K562 (cell line): Measurements from ENCODE around the gene IL17A. TPM values are rescaled to one million over a fixed set of nuclear protein-coding genes. Genes with fewer than 3 reads are reported as not detected.

ENCODE experiments used
- ATAC-seq: fragments of 200-7000 bp; cut with Tn5 transposase; 3 replicates; pipeline ENCODE4 v1.9.1; 2020; ENCODE audit warnings: moderate library complexity
- BruUV-seq: library from RNA; stranded (reverse); fragments of 400-500 nt; replicated peaks from 2 replicates; lab custom pipeline; 2021; lab: Mats Ljungman, UMichigan
- CTCF ChIA-PET: fragments of 300-600 bp; formaldehyde crosslinking; extraction: SDS; loops from one replicate; lab custom pipeline; 2021; ENCODE audit warnings: low intra/inter-chr PET ratio; lab: Yijun Ruan, JAX
- POLR2A ChIA-PET: fragments of 300-600, 350-650 bp; sonication (Branson Sonifier 250); formaldehyde crosslinking; extraction: SDS; loops from one replicate; lab custom pipeline; 2021; ENCODE audit warnings: antibody characterized with exemption, inconsistent platforms; lab: Yijun Ruan, JAX
- DNase-seq, 4 experiments: peaks; one replicate each; pipeline versions ENCODE4 v3.0.0 to v3.0.0-alpha.2; 2011 to 2018; ENCODE audit warnings: low spot score in 3 of 4, mixed read lengths in 3 of 4; ENCODE audit errors: extremely low read depth in 1 of 4
- FAIRE-seq: peaks from 2 replicates; lab custom pipeline; 2011; peaks lifted over from hg19 to GRCh38; lab: Jason Lieb, UNC
- H2AFZ ChIP-seq: 2 replicates; pipeline ENCODE4 v1.6.0; 2011; ENCODE audit warnings: low read depth, low read length, control low read depth, inconsistent platforms
- H3K27ac ChIP-seq: fragments of 200-600 bp; 3 replicates; pipeline ENCODE4 v1.8.0; 2011; ENCODE audit warnings: low read depth, mild to moderate bottlenecking, control low read depth, inconsistent platforms, low read length, moderate library complexity, mixed read lengths; ENCODE audit errors: extremely low read depth
- H3K27me3 ChIP-seq, 2 experiments: fragments of 300-600 bp in 1 of 2; 2 replicates in 1 of 2; 3 replicates in 1 of 2; pipeline versions ENCODE4 v1.6.0 to v1.8.0; 2011; ENCODE audit warnings: inconsistent platforms in 2 of 2, low read length in 2 of 2, mild to moderate bottlenecking in 1 of 2, mixed read lengths in 1 of 2, moderate library complexity in 1 of 2; ENCODE audit not compliant: control insufficient read depth in 2 of 2, insufficient read depth in 2 of 2
- H3K36me3 ChIP-seq: fragments of 300-600 bp; 3 replicates; pipeline ENCODE4 v1.8.0; 2011; ENCODE audit warnings: mild to moderate bottlenecking, low read length, inconsistent platforms; ENCODE audit not compliant: control insufficient read depth, insufficient read depth
- H3K4me1 ChIP-seq, 2 experiments: fragments of 200-600 bp in 1 of 2; replicated peaks in 1 of 2; 2 replicates in 1 of 2; 3 replicates in 1 of 2; pipeline versions ENCODE4 v1.5.1 to v1.8.0; 2011; ENCODE audit warnings: inconsistent platforms in 2 of 2, low read length in 2 of 2, mild to moderate bottlenecking in 1 of 2, mixed read lengths in 1 of 2, moderate library complexity in 1 of 2; ENCODE audit not compliant: control insufficient read depth in 2 of 2, insufficient read depth in 2 of 2
- H3K4me2 ChIP-seq: 2 replicates; pipeline ENCODE4 v1.6.1; 2011; ENCODE audit warnings: low read length, control low read depth, inconsistent platforms, mixed read lengths; ENCODE audit not compliant: insufficient read depth
- H3K4me3 ChIP-seq: fragments of 200-600 bp; sonication (generic), shearing (Covaris generic); 2 replicates; pipeline ENCODE4 v1.5.1; 2016; ENCODE audit warnings: control low read depth, inconsistent platforms
- H3K79me2 ChIP-seq: fragments of 200-600 bp; 3 replicates; pipeline ENCODE4 v1.8.0; 2011; ENCODE audit warnings: low read length, inconsistent platforms; ENCODE audit not compliant: control insufficient read depth, insufficient read depth
- H3K9ac ChIP-seq, 2 experiments: 2 replicates each; pipeline versions ENCODE4 v1.6.0 to v1.6.1; 2011; ENCODE audit warnings: low read depth in 2 of 2, low read length in 2 of 2, control low read depth in 1 of 2, inconsistent platforms in 1 of 2, mild to moderate bottlenecking in 1 of 2, mixed read lengths in 1 of 2; ENCODE audit not compliant: insufficient read depth in 1 of 2
- H3K9me1 ChIP-seq: one replicate; pipeline ENCODE4 v1.6.0; 2011; ENCODE audit warnings: inconsistent platforms, mild to moderate bottlenecking, low read length, moderate library complexity; ENCODE audit not compliant: control insufficient read depth, insufficient read depth
- H3K9me3 ChIP-seq: replicated peaks from 2 replicates; pipeline ENCODE4 v1.5.1; 2011; ENCODE audit warnings: low read depth, low read length, inconsistent platforms; ENCODE audit not compliant: control insufficient read depth, insufficient read depth
- H4K20me1 ChIP-seq: replicated peaks from 2 replicates; pipeline ENCODE4 v1.6.1; 2011; ENCODE audit warnings: low read length, inconsistent platforms, mixed read lengths; ENCODE audit not compliant: control insufficient read depth, insufficient read depth
- ARID3A ChIP-seq: IDR thresholded peaks from 2 replicates; pipeline ENCODE4 v1.6.1; 2012; ENCODE audit warnings: low read depth, low read length, improper control_type of control experiment, borderline replicate concordance
- BRCA1 ChIP-seq, 2 experiments: fragments of 450-650 bp in 1 of 2; sonication (generic) in 1 of 2; formaldehyde crosslinking in 1 of 2; IDR thresholded peaks; 2 replicates each; pipeline versions ENCODE4 v1.5.0 to v1.6.1; 2017 to 2020; ENCODE audit warnings: mild to moderate bottlenecking in 1 of 2, missing genetic modification reagents in 1 of 2
- DEAF1 ChIP-seq: fragments of 450-650 bp; formaldehyde crosslinking; IDR thresholded peaks from 2 replicates; pipeline ENCODE4 v1.4.0; 2020; ENCODE audit warnings: mild to moderate bottlenecking, moderate library complexity
- EWSR1 ChIP-seq: fragments of 450-650 bp; IDR thresholded peaks from 2 replicates; pipeline ENCODE4 v1.6.1; 2018; ENCODE audit warnings: borderline replicate concordance, mild to moderate bottlenecking, low read depth, moderate library complexity; ENCODE audit not compliant: partially characterized antibody
- HMGN3 ChIP-seq: IDR thresholded peaks from 2 replicates; pipeline ENCODE4 v1.6.1; 2011; ENCODE audit warnings: borderline replicate concordance, low read depth, mild to moderate bottlenecking, mixed read lengths, low read length; ENCODE audit not compliant: insufficient read length; ENCODE audit errors: extremely low read depth
- MCM2 ChIP-seq: fragments of 450-650 bp; IDR thresholded peaks from 2 replicates; pipeline ENCODE4 v1.6.1; 2017; ENCODE audit warnings: low read depth, mild to moderate bottlenecking
- NKRF ChIP-seq: fragments of 450-650 bp; IDR thresholded peaks from 2 replicates; pipeline ENCODE4 v1.6.1; 2016; ENCODE audit warnings: borderline replicate concordance
- NR4A1 ChIP-seq, 2 experiments: fragments of 250-450 bp in 1 of 2; fragments of 450-650 bp in 1 of 2; sonication (Bioruptor Pico) in 1 of 2; IDR thresholded peaks; 2 replicates each; pipeline versions ENCODE4 v1.4.0 to v1.6.1; 2016 to 2020; ENCODE audit warnings: mild to moderate bottlenecking in 2 of 2, missing compliant biosample characterization in 1 of 2, missing genetic modification characterization in 1 of 2, moderate library complexity in 1 of 2
- SREBF1 ChIP-seq: fragments of 150-350 bp; IDR thresholded peaks from 2 replicates; pipeline ENCODE4 v1.6.1; 2014; ENCODE audit warnings: antibody characterized with exemption, low read depth, low read length, borderline replicate concordance
- TEAD2 ChIP-seq: fragments of 450-650 bp; IDR thresholded peaks from 2 replicates; pipeline ENCODE4 v1.6.1; 2016; ENCODE audit warnings: missing genetic modification characterization, control low read depth, missing compliant biosample characterization
- USF1 ChIP-seq: sonication (generic); formaldehyde crosslinking; IDR thresholded peaks from 2 replicates; pipeline ENCODE4 v1.9.0; 2022; ENCODE audit warnings: mild to moderate bottlenecking, missing genetic modification reagents
- ZNF224 ChIP-seq: sonication (generic); formaldehyde crosslinking; IDR thresholded peaks from 2 replicates; pipeline ENCODE4 v1.8.0; 2022; ENCODE audit warnings: mild to moderate bottlenecking, missing genetic modification reagents
- in situ Hi-C: fragments of 300-500 bp; cut with MboI; formaldehyde crosslinking; loops from 4 replicates; pipeline ENCODE4 v1.15.0; 2018; ENCODE audit warnings: inconsistent platforms, mixed read lengths
- intact Hi-C: fragments of 100-400 bp; cut with micrococcal nuclease; formaldehyde crosslinking; loops from 2 replicates; pipeline ENCODE4 v1.14.2; 2022
- polyA plus RNA-seq, 8 experiments: library from polyadenylated mRNA; depleted of rRNA in 4 of 8; stranded (reverse) in 5 of 8; unstranded in 3 of 8; fragments of >200 nt; fragmentation: Nextera tagmentation in 2 of 8; fragmentation: Illumina TruSeq in 1 of 8; extraction: Ambion mirVana in 2 of 8; extraction: Trizol in 1 of 8; gene quantifications; 2 replicates each; pipeline versions ENCODE4 v1.2.1 to v1.2.3, GENCODE V29; 2011 to 2014; ENCODE audit warnings: inconsistent platforms in 1 of 8, missing spikeins in 1 of 8
- total RNA-seq, 7 experiments: library from RNA; depleted of rRNA in 6 of 7; stranded (reverse); fragments of >200 nt in 6 of 7; fragmentation: Illumina TruSeq in 2 of 7; extraction: Trizol in 2 of 7; gene quantifications; 2 replicates each; pipeline versions ENCODE4 v1.2.1 to v1.2.3, GENCODE V29; 2011 to 2021; ENCODE audit warnings: low replicate concordance in 1 of 7

The IL17A gene
- total and polyA plus RNA-seq, 9 of the 15 experiments (the other 6 are each of a cell fraction or from before 2014, with no cell fraction given) = not detected

- no peak for TF ChIP-seq DEAF1
- TF ChIP-seq HMGN3 = no peak
- TF ChIP-seq EWSR1 = no peak
- no peak for TF ChIP-seq ARID3A
Observed at GRCh38 chr6:52176550-52176949, 9.6 kb upstream of the IL17A start (continued).

- in situ Hi-C loops (no loop called here), intact Hi-C loops (no loop called here)
- H3K27ac ChIP-seq = no peak overlapping the region
- ChIA-PET CTCF (no interaction called here), POLR2A (no interaction called here)
- no peaks in the 10 kb centered on the region for H4K20me1 ChIP-seq
- H3K36me3 ChIP-seq = no peaks in the 10 kb centered on the region
- H3K9ac ChIP-seq = no peak overlapping the region
- H3K4me3 ChIP-seq = no peak overlapping the region
- DNase-seq = no peak
- no peak overlapping the region for H3K4me2 ChIP-seq
- BruUV-seq = no TSS peak
- no peaks in the 10 kb centered on the region for H3K4me1 ChIP-seq
- FAIRE-seq = no peak
- H2AFZ ChIP-seq = no peak overlapping the region
- H3K9me3 ChIP-seq = no peaks in the 10 kb centered on the region
- no peak for ATAC-seq
- no peaks in the 10 kb centered on the region for H3K79me2 ChIP-seq
- H3K27me3 ChIP-seq = no peaks in the 10 kb centered on the region
- no peaks in the 10 kb centered on the region for H3K9me1 ChIP-seq
- TF ChIP-seq NKRF (no peak), ZNF224 (no peak), USF1 (CRISPR knock-in tag) (no peak), MCM2 (no peak), SREBF1 (no peak), TEAD2 (no peak), BRCA1 (IDR thresholded peaks at IDR 0.05) (no peak), BRCA1 (CRISPR knock-in tag; IDR thresholded peaks at IDR 0.05) (no peak), NR4A1 (CRISPR knock-in tag; IDR thresholded peaks at IDR 0.05) (no peak), NR4A1 (tag; IDR thresholded peaks at IDR 0.05) (no peak)
Observed at GRCh38 chr6:52177961-52178360, 8.2 kb upstream of the IL17A start.
